Measurements from ENCODE around the gene TDRD7.

The TDRD7 gene

DNA sequence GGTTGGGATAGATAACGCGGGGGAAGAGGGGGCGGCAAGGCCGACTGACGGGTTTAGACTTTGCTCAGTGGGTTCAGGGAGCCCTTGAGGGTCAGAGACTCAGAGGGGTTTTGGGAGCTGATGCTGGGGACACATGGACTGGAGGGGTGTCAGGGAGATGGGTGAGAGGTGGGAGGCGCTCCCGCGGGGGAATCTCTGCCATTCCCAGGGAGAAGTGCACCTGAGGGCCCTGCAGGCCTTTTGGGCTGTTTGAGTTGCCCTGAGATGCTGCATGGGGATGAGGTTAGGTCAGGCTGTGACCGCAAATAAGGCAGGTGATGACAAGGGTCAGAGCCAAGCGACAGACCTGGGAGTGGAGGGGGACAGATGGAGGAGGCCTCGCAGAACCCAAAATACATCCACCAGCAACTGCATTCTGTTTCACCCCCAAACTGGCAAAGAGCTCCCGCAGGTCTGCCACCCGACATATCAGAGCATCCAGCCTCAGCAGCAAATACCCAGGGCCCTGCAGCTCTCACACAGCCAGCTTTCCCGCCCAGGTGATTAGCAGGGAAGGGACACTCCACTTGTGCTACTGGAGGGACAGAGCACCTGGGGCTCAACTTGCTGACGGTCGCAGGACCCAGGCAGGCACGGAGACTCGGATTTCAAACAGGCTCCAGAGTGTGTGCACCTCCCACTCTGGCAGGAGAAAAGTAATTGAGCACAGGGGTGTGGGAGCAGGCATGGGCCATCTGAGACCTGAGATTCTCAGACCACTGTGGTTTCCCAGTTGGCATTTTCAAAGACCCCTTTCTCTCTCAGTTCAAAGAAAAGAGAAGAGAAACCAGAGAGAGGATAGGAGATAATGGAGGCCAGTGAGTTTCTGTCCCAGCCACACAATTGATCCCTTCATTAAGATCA is 116.0 kb downstream of the TDRD7 start:
- no peak for DNase-seq (ENCODE audit: low read depth in 2 of 2)

DNA sequence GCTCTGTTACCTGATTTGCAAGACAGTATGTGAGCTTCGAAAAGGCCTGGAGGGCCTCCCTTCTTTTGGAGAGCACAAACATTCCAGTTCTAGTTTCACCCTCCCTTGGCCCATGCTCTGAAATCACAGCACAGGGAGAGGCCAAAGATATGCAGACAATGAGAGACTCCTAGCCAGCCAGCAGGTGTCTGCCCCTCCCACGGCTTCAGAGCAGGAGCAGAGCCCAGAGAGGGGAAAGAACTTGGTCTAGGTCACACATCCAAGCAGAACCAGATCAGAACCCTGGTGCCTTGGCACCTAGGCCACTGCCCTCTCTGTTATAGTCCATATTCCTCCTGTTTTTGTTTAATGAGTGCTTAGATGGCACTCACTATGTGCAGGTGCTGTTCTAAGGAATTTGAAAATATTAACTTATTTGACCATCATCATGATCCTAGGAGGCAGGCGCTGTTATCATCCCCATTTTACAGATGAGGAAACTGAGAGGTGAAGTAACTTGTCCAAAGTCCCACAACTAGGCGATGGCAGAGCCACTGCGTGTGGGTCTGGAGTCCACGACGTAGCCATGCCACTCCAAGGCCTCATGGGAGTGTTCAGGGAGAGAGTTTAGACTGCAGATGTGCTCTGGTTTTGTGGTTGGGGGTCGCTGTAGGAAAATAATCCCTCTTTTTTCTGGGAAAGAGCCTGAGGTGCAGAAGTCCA is 116.8 kb downstream of the TDRD7 start:
- no peak for DNase-seq (ENCODE audit: low read depth in 2 of 2)

- DNase-seq (ENCODE audit: low read depth in 2 of 2): no peak
These were observed 117.6 kb downstream of the TDRD7 start for GRCh38 chr9:97529363-97530076.

DNA sequence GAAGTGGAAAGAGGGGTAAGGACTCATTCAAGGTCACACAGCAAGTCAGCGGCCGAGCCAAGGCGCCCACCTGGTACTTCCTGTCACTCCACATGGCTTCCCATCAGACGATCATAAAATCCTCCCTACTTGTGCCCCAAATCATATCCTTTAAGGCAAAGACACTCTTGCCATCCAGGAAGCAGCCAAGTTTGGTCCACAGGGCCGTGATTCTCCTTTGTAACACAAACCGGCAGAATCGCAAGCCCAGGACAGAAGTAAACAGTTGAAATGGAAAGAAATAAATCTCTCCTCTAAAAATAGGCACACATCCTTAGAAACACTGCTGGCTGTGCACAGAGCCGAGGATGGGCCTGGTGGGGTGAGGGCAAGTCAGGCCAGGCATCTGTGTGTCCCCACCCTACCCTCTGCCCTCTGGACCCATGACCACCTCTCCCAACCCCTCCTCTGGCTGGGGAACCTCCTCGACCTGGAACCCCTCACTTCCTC is 120.0 kb downstream of the TDRD7 start:
- DNase-seq (ENCODE audit: low read depth in 2 of 2): no peak

DNA sequence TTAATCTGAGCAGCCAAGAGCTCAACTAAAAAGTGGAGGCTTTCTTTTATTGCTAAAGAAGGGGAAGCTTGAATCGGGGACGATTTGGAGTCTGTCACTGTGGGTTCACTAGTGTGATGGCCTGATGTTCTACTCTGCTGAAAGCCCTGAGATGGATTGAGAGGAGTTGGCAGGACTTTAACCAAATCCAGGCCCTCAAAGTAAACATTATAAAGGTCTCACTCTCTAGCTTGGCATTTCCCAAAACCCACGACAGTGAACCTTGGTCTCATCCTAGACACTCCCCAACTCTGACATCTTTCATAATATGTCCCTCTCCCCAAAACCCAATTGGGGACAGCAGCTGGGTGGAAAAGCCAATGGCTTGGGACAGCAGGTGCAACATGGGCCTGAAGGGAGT is 122.3 kb downstream of the TDRD7 start:
- no peak for DNase-seq (ENCODE audit: low read depth in 2 of 2)

GRCh38 chr9:97534961-97535594 is 123.2 kb downstream of the TDRD7 start:
- no peak for DNase-seq (ENCODE audit: low read depth in 2 of 2)

GRCh38 chr9:97535771-97536170 is 123.9 kb downstream of the TDRD7 start:
- DNase-seq (ENCODE audit: low read depth in 2 of 2): no peak

DNA sequence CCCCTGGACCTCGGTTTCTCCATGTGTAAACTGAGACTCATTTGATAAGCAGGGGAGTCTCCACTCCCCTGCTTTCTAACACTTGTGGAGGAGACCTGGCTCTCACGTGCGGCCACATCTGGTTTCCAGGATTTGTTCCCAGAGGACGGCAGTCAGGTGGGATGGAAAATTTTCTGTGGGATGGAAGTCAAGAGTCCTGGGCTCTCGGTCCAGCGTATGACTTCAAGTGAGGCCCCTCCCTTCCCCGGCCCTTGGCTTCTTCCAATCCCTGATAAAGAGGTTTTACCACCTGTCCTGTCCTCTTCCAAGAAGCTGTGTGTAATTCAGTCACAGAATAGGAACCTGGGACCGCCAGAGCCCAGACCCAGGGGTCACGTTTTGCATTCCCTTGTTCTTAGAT is 124.6 kb downstream of the TDRD7 start:
- DNase-seq (ENCODE audit: low read depth in 2 of 2): no peak

DNA sequence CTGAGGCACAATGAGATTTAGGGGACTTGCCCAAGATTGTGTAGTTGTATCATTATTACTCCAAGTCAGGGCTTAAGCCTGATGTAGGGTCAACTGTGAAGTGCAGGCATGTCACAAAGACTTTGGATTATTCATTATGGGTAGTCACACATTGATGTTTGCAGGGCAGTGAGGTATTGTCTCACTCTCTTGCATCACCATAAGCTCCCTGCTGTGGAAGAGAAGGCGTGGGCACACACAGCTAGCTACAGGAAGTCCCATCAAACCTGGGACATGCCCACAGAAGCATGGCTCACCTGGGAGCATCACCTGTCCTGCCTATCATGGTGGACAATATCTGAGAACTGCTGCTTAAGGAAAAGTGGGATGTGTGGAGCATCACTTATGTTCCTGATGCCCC is 131.7 kb downstream of the TDRD7 start:
- DNase-seq (ENCODE audit: low read depth in 2 of 2): no peak

DNA sequence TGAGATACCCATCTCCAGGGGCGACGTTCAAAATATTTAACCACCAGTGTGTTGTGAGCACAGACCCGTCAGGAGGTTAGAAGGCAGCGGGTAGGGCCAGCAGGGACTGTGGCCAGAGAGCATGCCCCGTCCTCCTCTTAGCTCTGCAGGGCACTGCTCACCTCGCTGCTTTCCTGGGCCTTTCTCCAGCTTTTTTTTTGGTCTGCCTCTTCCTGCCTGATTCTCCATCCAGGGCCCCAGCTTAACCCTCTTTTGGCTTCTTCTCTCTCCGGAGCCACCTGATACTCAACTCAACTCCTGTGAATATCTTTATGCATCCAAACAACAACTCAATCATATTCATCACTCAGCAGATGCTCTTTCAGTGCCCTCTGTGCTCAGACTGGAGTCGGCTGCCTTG is 133.6 kb downstream of the TDRD7 start:
- DNase-seq (ENCODE audit: low read depth in 2 of 2): no peak
